ENCODE results near the gene SMARCA1.

SMARCA1 gene

DNA sequence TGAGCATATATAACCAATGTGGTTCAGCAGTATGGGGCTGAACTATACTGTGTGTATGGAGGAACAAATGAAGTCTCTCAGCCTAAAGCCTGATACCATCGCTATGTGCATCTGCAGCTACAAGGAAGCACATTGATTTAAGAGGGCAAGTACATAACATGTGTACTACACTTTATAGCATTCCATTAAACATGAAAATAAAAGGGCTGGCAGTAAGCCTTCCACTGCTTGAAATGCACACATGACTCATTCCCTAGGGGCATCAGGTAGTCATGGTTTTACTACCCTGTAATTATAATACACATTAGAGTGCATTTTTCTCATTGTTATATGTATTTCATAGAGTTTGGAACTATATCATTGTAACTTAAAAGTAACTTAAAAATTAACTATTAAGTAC lies 51.2 kb downstream of the SMARCA1 start:
- no peaks in the 10 kb centered on the region for H3K27me3 ChIP-seq (replicated peaks; ENCODE audit: control insufficient read depth, insufficient read depth, low read length)
- no peak for DNase-seq (ENCODE audit: extremely low read depth, insufficient read length)
- H3K36me3 ChIP-seq (ENCODE audit: control insufficient read depth, insufficient read depth, low read length), result no peaks in the 10 kb centered on the region

GRCh38 chrX:129462707-129463106 lies 60.6 kb downstream of the SMARCA1 start:
- peak; percentile 17 for TF ChIP-seq CTCF (IDR thresholded peaks at IDR 0.05; ENCODE audit: insufficient read depth, low read length, poor library complexity, severe bottlenecking)
- Histone ChIP-seq H3K27me3 (replicated peaks; ENCODE audit: control insufficient read depth, insufficient read depth, low read length) (no peaks in the 10 kb centered on the region), H3K4me3 (replicated peaks; ENCODE audit: low read depth, low read length) (no peak overlapping the region), H3K36me3 (ENCODE audit: control insufficient read depth, insufficient read depth, low read length) (no peaks in the 10 kb centered on the region)
- DNase-seq (ENCODE audit: extremely low read depth, insufficient read length), result no peak

More for the DNA sequence above, 51.2 kb downstream of the SMARCA1 start:
- no peak overlapping the region for H3K4me3 ChIP-seq (replicated peaks; ENCODE audit: low read depth, low read length)
- TF ChIP-seq CTCF (IDR thresholded peaks at IDR 0.05; ENCODE audit: insufficient read depth, low read length, poor library complexity, severe bottlenecking), result no peak

- DNase-seq (ENCODE audit: extremely low read depth, insufficient read length), result no peak
- no peaks in the 10 kb centered on the region for H3K27me3 ChIP-seq (replicated peaks; ENCODE audit: control insufficient read depth, insufficient read depth, low read length)
- TF ChIP-seq CTCF (IDR thresholded peaks at IDR 0.05; ENCODE audit: insufficient read depth, low read length, poor library complexity, severe bottlenecking), result no peak
- no peaks in the 10 kb centered on the region for H3K36me3 ChIP-seq (ENCODE audit: control insufficient read depth, insufficient read depth, low read length)
- no peak overlapping the region for H3K4me3 ChIP-seq (replicated peaks; ENCODE audit: low read depth, low read length)
Observed at GRCh38 chrX:129461801-129462456, 61.4 kb downstream of the SMARCA1 start.

DNA sequence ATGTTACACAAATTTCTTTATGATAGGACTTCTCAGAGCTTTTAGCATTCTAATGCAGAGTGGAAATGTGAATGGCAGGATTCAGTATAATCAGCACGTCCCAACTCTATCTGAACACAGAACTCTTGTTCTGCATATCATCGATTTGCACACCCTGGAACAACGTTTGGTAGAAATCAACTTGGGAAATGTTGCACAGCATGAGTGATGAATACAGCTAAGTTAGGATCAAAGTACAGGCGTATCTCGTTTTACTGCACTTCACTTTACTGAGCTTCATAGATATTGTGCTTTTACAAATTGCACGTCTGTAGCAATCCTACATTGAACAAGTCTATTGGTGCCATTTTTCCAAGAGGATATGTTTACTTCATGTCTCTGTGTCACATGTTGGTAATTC lies 70.8 kb downstream of the SMARCA1 start:
- Histone ChIP-seq H3K36me3 (ENCODE audit: control insufficient read depth, insufficient read depth, low read length) (no peaks in the 10 kb centered on the region), H3K27me3 (replicated peaks; ENCODE audit: control insufficient read depth, insufficient read depth, low read length) (no peaks in the 10 kb centered on the region), H3K4me3 (replicated peaks; ENCODE audit: low read depth, low read length) (no peak overlapping the region)
- TF ChIP-seq CTCF (IDR thresholded peaks at IDR 0.05; ENCODE audit: insufficient read depth, low read length, poor library complexity, severe bottlenecking), result no peak
- DNase-seq (ENCODE audit: extremely low read depth, insufficient read length), result no peak

DNA sequence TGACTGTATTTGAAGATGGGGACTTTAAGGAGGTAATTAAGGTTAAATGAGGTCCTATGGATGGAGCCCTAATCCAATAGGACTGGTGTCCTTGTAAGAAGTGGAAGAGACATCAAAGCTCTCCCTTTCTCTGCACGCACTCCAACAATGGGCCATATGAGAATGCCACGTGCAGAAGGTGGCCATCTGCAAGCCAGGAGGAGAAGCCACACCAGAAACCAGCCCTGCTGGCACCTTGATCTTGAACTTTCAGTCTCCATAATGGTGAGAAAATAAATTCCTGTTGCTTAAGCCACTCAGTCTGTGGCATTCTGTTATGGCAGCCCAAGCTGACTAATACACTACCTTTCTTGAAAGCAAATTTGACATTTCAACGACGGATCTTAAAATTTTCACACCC lies 73.2 kb downstream of the SMARCA1 start:
- Histone ChIP-seq H3K27me3 (replicated peaks; ENCODE audit: control insufficient read depth, insufficient read depth, low read length) (no peaks in the 10 kb centered on the region), H3K4me3 (replicated peaks; ENCODE audit: low read depth, low read length) (no peak overlapping the region), H3K36me3 (ENCODE audit: control insufficient read depth, insufficient read depth, low read length) (no peaks in the 10 kb centered on the region)
- no peak for DNase-seq (ENCODE audit: extremely low read depth, insufficient read length)
- no peak for TF ChIP-seq CTCF (IDR thresholded peaks at IDR 0.05; ENCODE audit: insufficient read depth, low read length, poor library complexity, severe bottlenecking)

- DNase-seq (ENCODE audit: extremely low read depth, insufficient read length), result no peak
- Histone ChIP-seq H3K27me3 (replicated peaks; ENCODE audit: control insufficient read depth, insufficient read depth, low read length) (no peaks in the 10 kb centered on the region), H3K4me3 (replicated peaks; ENCODE audit: low read depth, low read length) (no peak overlapping the region), H3K36me3 (ENCODE audit: control insufficient read depth, insufficient read depth, low read length) (no peaks in the 10 kb centered on the region)
- TF ChIP-seq CTCF (IDR thresholded peaks at IDR 0.05; ENCODE audit: insufficient read depth, low read length, poor library complexity, severe bottlenecking), result peak; percentile 13
Observed at GRCh38 chrX:129449148-129449547, 74.1 kb downstream of the SMARCA1 start.

Data from GM06990 (cell line).